IMR-90 (cell line): ENCODE data around the gene GAGE12H. TPM values are rescaled to one million over a fixed set of nuclear protein-coding genes. Genes with fewer than 3 reads are reported as not detected.
"Not testable (repeated sequence)": the region's sequence is repeated elsewhere in the genome, so short reads cannot be mapped to it uniquely, and the experiment has no call there.

Source experiments
- ATAC-seq: fragments of 200-7000 bp; cut with Tn5 transposase; 2 replicates; pipeline ENCODE4 v1.9.1; 2020; ENCODE audit warnings: low read depth, mild to moderate bottlenecking, moderate library complexity
- BruUV-seq: library from RNA; stranded (reverse); fragments of 400-500 nt; replicated peaks from 2 replicates; lab custom pipeline; 2021; lab: Mats Ljungman, UMichigan
- CTCF ChIA-PET: fragments of 300-600 bp; formaldehyde crosslinking; extraction: SDS; loops from one replicate; lab custom pipeline; 2021; ENCODE audit warnings: antibody characterized with exemption; lab: Yijun Ruan, JAX
- POLR2A ChIA-PET: fragments of 300-600 bp; sonication (Branson Sonifier 250); formaldehyde crosslinking; loops from one replicate; lab custom pipeline; 2022; ENCODE audit warnings: antibody characterized with exemption; ENCODE audit not compliant: unreplicated experiment; lab: Charles Lee
- DNase-seq: peaks from one replicate; pipeline ENCODE4 v3.0.0; 2013
- H2AFZ ChIP-seq: replicated peaks from 2 replicates; pipeline ENCODE3; 2013; ENCODE audit warnings: low read length, mild to moderate bottlenecking; ENCODE audit not compliant: poor library complexity
- H2AK5ac ChIP-seq: 2 replicates; pipeline ENCODE4 v1.6.1; 2013; ENCODE audit warnings: low read depth, low read length, inconsistent platforms
- H2AK9ac ChIP-seq: replicated peaks from 2 replicates; pipeline ENCODE3; 2013; ENCODE audit warnings: mild to moderate bottlenecking, low read depth, low read length, moderate library complexity; ENCODE audit not compliant: poor library complexity
- H2BK120ac ChIP-seq: 2 replicates; pipeline ENCODE4 v1.6.1; 2013; ENCODE audit warnings: low read depth, low read length, inconsistent platforms
- H2BK15ac ChIP-seq: 3 replicates; pipeline ENCODE4 v1.6.1; 2013; ENCODE audit warnings: low read depth, low read length, inconsistent platforms
- H2BK20ac ChIP-seq: 2 replicates; pipeline ENCODE4 v1.6.1; 2013; ENCODE audit warnings: low read depth, mild to moderate bottlenecking, inconsistent platforms, low read length, moderate library complexity
- H2BK5ac ChIP-seq: 2 replicates; pipeline ENCODE4 v1.6.1; 2013; ENCODE audit warnings: mild to moderate bottlenecking, low read depth, low read length, inconsistent platforms; ENCODE audit not compliant: poor library complexity, severe bottlenecking
- H3K14ac ChIP-seq: replicated peaks from 2 replicates; pipeline ENCODE4 v1.6.1; 2013; ENCODE audit warnings: low read depth, low read length, inconsistent platforms
- H3K18ac ChIP-seq: 2 replicates; pipeline ENCODE4 v1.6.1; 2013; ENCODE audit warnings: low read depth, low read length, control low read depth
- H3K23ac ChIP-seq: 2 replicates; pipeline ENCODE4 v1.6.1; 2013; ENCODE audit warnings: low read depth, low read length, inconsistent platforms
- H3K27ac ChIP-seq: 2 replicates; pipeline ENCODE4 v1.5.1; 2013; ENCODE audit warnings: mild to moderate bottlenecking, control low read depth, low read length; ENCODE audit not compliant: insufficient read depth
- H3K27me3 ChIP-seq: 2 replicates; pipeline ENCODE4 v1.6.1; 2013; ENCODE audit warnings: low read length; ENCODE audit not compliant: control insufficient read depth, insufficient read depth
- H3K36me3 ChIP-seq: 2 replicates; pipeline ENCODE4 v1.6.1; 2013; ENCODE audit warnings: low read length, mixed read lengths; ENCODE audit not compliant: control insufficient read depth, insufficient read depth
- H3K4ac ChIP-seq: 2 replicates; pipeline ENCODE4 v1.6.1; 2013; ENCODE audit warnings: low read depth, low read length, inconsistent platforms
- H3K4me1 ChIP-seq: 2 replicates; pipeline ENCODE4 v1.6.1; 2013; ENCODE audit warnings: low read length, mixed read lengths; ENCODE audit not compliant: control insufficient read depth, insufficient read depth
- H3K4me2 ChIP-seq: 2 replicates; pipeline ENCODE4 v1.6.1; 2013; ENCODE audit warnings: low read depth, mild to moderate bottlenecking, control low read depth, low read length, moderate library complexity
- H3K4me3 ChIP-seq: 2 replicates; pipeline ENCODE4 v1.5.1; 2013; ENCODE audit warnings: low read depth, mild to moderate bottlenecking, control low read depth, low read length, moderate library complexity; ENCODE audit not compliant: insufficient read depth
- H3K56ac ChIP-seq: 2 replicates; pipeline ENCODE4 v1.6.1; 2013; ENCODE audit warnings: low read length, inconsistent platforms; ENCODE audit not compliant: insufficient read depth; ENCODE audit errors: extremely low read depth
- H3K79me1 ChIP-seq, 2 experiments: 2 replicates each; pipeline ENCODE4 v1.6.1; 2013; ENCODE audit warnings: low read length in 2 of 2, inconsistent platforms in 1 of 2, low read depth in 1 of 2
- H3K9ac ChIP-seq: 2 replicates; pipeline ENCODE4 v1.6.1; 2013; ENCODE audit warnings: low read depth, low read length, control low read depth
- H3K9me1 ChIP-seq: 2 replicates; pipeline ENCODE4 v1.6.1; 2013; ENCODE audit warnings: low read length, inconsistent platforms; ENCODE audit not compliant: insufficient read depth
- H3K9me3 ChIP-seq: 2 replicates; pipeline ENCODE4 v1.6.1; 2013; ENCODE audit warnings: low read length; ENCODE audit not compliant: control insufficient read depth, insufficient read depth
- H4K20me1 ChIP-seq: 2 replicates; pipeline ENCODE4 v1.6.1; 2013; ENCODE audit warnings: low read length, inconsistent platforms; ENCODE audit not compliant: insufficient read depth
- H4K5ac ChIP-seq: 2 replicates; pipeline ENCODE4 v1.6.1; 2013; ENCODE audit warnings: mild to moderate bottlenecking, low read depth, low read length, control low read depth
- H4K8ac ChIP-seq, 2 experiments: 2 replicates each; pipeline ENCODE4 v1.6.1; 2013; ENCODE audit warnings: low read depth in 2 of 2, low read length in 2 of 2, control low read depth in 1 of 2, inconsistent platforms in 1 of 2
- H4K91ac ChIP-seq: 2 replicates; pipeline ENCODE4 v1.6.1; 2013; ENCODE audit warnings: low read depth, low read length, inconsistent platforms; ENCODE audit not compliant: insufficient read depth
- WGBS, 2 experiments: methylation state at CpG; one replicate each; pipeline versions ENCODE4 v1.1.5 to v1.1.7; 2013; ENCODE audit warnings: missing lambda C conversion rate in 2 of 2; ENCODE audit not compliant: insufficient read length in 1 of 2; ENCODE audit errors: extremely low coverage in 2 of 2; 5-methylcytosine and 5-hydroxymethylcytosine counted together
- dilution Hi-C: fragments of 300-500 bp; cut with HindIII; formaldehyde crosslinking; loops from one replicate; pipeline ENCODE4 v1.14.3; 2018; ENCODE audit warnings: low sequenced_read_pairs; ENCODE audit not compliant: unreplicated experiment
- in situ Hi-C: fragments of 300-500 bp; cut with MboI; formaldehyde crosslinking; loops from 3 replicates; pipeline ENCODE4 v1.14.3; 2019; ENCODE audit warnings: low sequenced_read_pairs, inconsistent platforms, mixed read lengths
- intact Hi-C: fragments of 100-400 bp; cut with micrococcal nuclease; formaldehyde crosslinking; loops from 2 replicates; pipeline ENCODE4 v1.10.0; 2022
- polyA plus RNA-seq, 3 experiments: library from polyadenylated mRNA; depleted of rRNA; stranded (reverse); fragments of >200 nt; gene quantifications; 2 replicates each; pipeline ENCODE4 v1.2.3, GENCODE V29; 2012; ENCODE audit warnings: low replicate concordance in 1 of 3
- total RNA-seq: library from RNA; depleted of rRNA; stranded (reverse); fragments of >200 nt; gene quantifications from 2 replicates; pipeline ENCODE4 v1.2.3, GENCODE V29; 2012

Gene GAGE12H
- total and polyA plus RNA-seq, 2 of the 4 experiments (the other 2 are of a cell fraction), result not detected

- not testable (repeated sequence) for BruUV-seq
- WGBS, 2 experiments, result no CpG with 5 or more reads among the region's 16 CpGs
Observed at GRCh38 chrX:49589196-49589595, 9.4 kb downstream of the GAGE12H start, which contains the start of gene GAGE2A. Gene GAGE2A, plus strand, starts transcription at chrX:49589496. Its CDS starts 1,155 bp downstream, at chrX:49590651.

GRCh38 chrX:49589769-49590478 lies 10.2 kb downstream of the GAGE12H start:
- H2AK5ac ChIP-seq, H2AK9ac ChIP-seq, H3K56ac ChIP-seq, H3K14ac ChIP-seq, H2BK120ac ChIP-seq, H3K27me3 ChIP-seq, H4K20me1 ChIP-seq, intact Hi-C loops, ATAC-seq, H3K4me3 ChIP-seq, DNase-seq, H3K9me3 ChIP-seq, H3K9ac ChIP-seq, H3K4me2 ChIP-seq, in situ Hi-C loops, H2BK5ac ChIP-seq, CTCF ChIA-PET, H4K5ac ChIP-seq, H3K23ac ChIP-seq, H2BK15ac ChIP-seq, H3K79me1 ChIP-seq, H3K36me3 ChIP-seq, H4K8ac ChIP-seq, H4K91ac ChIP-seq, H2AFZ ChIP-seq, H3K18ac ChIP-seq, POLR2A ChIA-PET, BruUV-seq, H3K9me1 ChIP-seq, H3K4me1 ChIP-seq, H2BK20ac ChIP-seq, H3K4ac ChIP-seq, dilution Hi-C loops, H3K27ac ChIP-seq: not testable (repeated sequence)
- WGBS, 2 experiments, result 75% methylated on average over 8 of the region's 37 CpGs; no CpG with 5 or more reads in 1 of the 2 experiments

More at GRCh38 chrX:49589196-49589595, 9.4 kb downstream of the GAGE12H start, which contains the start of gene GAGE2A:
- in situ Hi-C loops, H3K27me3 ChIP-seq, H4K20me1 ChIP-seq, H3K4me1 ChIP-seq, H3K4ac ChIP-seq, H3K4me2 ChIP-seq, H3K23ac ChIP-seq, H3K14ac ChIP-seq, H2BK5ac ChIP-seq, H3K27ac ChIP-seq, H2BK120ac ChIP-seq, CTCF ChIA-PET, H3K9me3 ChIP-seq, H4K5ac ChIP-seq, DNase-seq, H3K79me1 ChIP-seq, H2AFZ ChIP-seq, intact Hi-C loops, H3K56ac ChIP-seq, POLR2A ChIA-PET, H2AK9ac ChIP-seq, ATAC-seq, H2BK15ac ChIP-seq, H4K8ac ChIP-seq, H3K9ac ChIP-seq, H3K18ac ChIP-seq, H2AK5ac ChIP-seq, H2BK20ac ChIP-seq, H3K9me1 ChIP-seq, H3K36me3 ChIP-seq, H4K91ac ChIP-seq, H3K4me3 ChIP-seq, dilution Hi-C loops: not testable (repeated sequence)
